ENCODE measurements around the gene ASB9.

Gene ASB9

DNA sequence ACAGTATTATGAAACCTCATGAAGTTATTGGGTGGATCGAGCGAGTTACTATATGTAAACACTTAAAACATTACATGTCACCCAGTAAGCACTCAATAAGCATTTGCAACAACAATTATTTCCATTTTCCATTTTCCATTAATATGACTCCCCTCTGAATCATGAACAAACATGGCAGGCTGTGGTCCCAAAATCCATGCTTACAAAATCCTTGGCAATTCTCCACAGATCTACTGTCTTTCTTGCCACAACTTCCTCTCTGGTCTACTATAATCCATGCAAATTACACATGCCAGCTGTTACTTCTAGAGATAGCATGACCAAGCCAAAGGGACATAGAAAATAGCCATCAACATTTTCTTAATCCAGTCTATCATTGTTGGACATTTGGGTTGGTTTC, 23.6 kb upstream of the ASB9 start:
- no peak overlapping the region for H3K4me3 ChIP-seq (ENCODE audit: low read length)
- H2AFZ ChIP-seq (ENCODE audit: low read length): no peak overlapping the region
- H3K4me1 ChIP-seq (ENCODE audit: low read length): no peaks in the 10 kb centered on the region
- no peak overlapping the region for H3K4me2 ChIP-seq (ENCODE audit: low read depth, low read length)
- H3K36me3 ChIP-seq (replicated peaks; ENCODE audit: insufficient read depth, low read length): no peaks in the 10 kb centered on the region
- no peaks in the 10 kb centered on the region for H3K9me3 ChIP-seq (replicated peaks; ENCODE audit: insufficient read depth, low read length)
- H3F3A ChIP-seq (ENCODE audit: insufficient read depth, low read length): no peaks in the 10 kb centered on the region
- H3K27me3 ChIP-seq (replicated peaks; ENCODE audit: insufficient read depth, low read length): no peaks in the 10 kb centered on the region
- no peaks in the 10 kb centered on the region for H3K9me2 ChIP-seq (replicated peaks; ENCODE audit: insufficient read depth, low read length)
- H3K27ac ChIP-seq (ENCODE audit: low read length): no peak overlapping the region
- H4K20me1 ChIP-seq (ENCODE audit: insufficient read depth, low read length): no peaks in the 10 kb centered on the region
- H3K79me2 ChIP-seq (ENCODE audit: low read length): no peaks in the 10 kb centered on the region
- no peak for DNase-seq
- H3K9ac ChIP-seq (ENCODE audit: low read length): no peak overlapping the region
- TF ChIP-seq CTCF (IDR thresholded peaks at IDR 0.05; ENCODE audit: low read length) (no peak), EZH2 (optimal IDR thresholded peaks at IDR 0.05; ENCODE audit: low read depth, low read length) (no peak), EZH2phosphoT487 (IDR thresholded peaks at IDR 0.05; ENCODE audit: low read length) (no peak)

DNA sequence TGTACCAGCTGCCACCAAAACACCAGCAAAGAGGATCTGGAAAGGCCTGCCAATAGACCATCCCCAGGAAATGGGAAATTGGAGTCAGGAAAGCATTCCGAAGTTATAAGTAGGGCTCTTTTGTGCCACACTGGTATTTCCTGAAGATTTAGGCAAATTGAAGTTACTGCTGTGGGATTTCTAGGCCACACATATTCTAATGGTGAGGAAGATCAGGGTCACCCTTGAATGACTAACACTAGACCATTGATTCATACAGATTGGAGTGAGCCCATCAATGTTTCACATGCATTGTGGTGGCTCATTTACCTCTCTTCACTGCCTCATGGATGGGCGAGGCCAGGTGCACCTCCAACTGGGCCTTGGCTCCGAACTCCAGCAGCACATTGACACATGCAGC, 23.0 kb upstream of the ASB9 start:
- H2AFZ ChIP-seq (ENCODE audit: low read length): no peak overlapping the region
- no peaks in the 10 kb centered on the region for H3F3A ChIP-seq (ENCODE audit: insufficient read depth, low read length)
- H3K9me2 ChIP-seq (replicated peaks; ENCODE audit: insufficient read depth, low read length): no peaks in the 10 kb centered on the region
- H3K27ac ChIP-seq (ENCODE audit: low read length): no peak overlapping the region
- H3K36me3 ChIP-seq (replicated peaks; ENCODE audit: insufficient read depth, low read length): no peaks in the 10 kb centered on the region
- no peaks in the 10 kb centered on the region for H3K79me2 ChIP-seq (ENCODE audit: low read length)
- H3K27me3 ChIP-seq (replicated peaks; ENCODE audit: insufficient read depth, low read length): no peaks in the 10 kb centered on the region
- H4K20me1 ChIP-seq (ENCODE audit: insufficient read depth, low read length): no peaks in the 10 kb centered on the region
- TF ChIP-seq EZH2 (optimal IDR thresholded peaks at IDR 0.05; ENCODE audit: low read depth, low read length) (no peak), CTCF (IDR thresholded peaks at IDR 0.05; ENCODE audit: low read length) (no peak), EZH2phosphoT487 (IDR thresholded peaks at IDR 0.05; ENCODE audit: low read length) (no peak)
- no peak overlapping the region for H3K4me2 ChIP-seq (ENCODE audit: low read depth, low read length)
- H3K4me3 ChIP-seq (ENCODE audit: low read length): no peak overlapping the region
- no peaks in the 10 kb centered on the region for H3K9me3 ChIP-seq (replicated peaks; ENCODE audit: insufficient read depth, low read length)
- no peaks in the 10 kb centered on the region for H3K4me1 ChIP-seq (ENCODE audit: low read length)
- DNase-seq: no peak
- H3K9ac ChIP-seq (ENCODE audit: low read length): no peak overlapping the region

DNA sequence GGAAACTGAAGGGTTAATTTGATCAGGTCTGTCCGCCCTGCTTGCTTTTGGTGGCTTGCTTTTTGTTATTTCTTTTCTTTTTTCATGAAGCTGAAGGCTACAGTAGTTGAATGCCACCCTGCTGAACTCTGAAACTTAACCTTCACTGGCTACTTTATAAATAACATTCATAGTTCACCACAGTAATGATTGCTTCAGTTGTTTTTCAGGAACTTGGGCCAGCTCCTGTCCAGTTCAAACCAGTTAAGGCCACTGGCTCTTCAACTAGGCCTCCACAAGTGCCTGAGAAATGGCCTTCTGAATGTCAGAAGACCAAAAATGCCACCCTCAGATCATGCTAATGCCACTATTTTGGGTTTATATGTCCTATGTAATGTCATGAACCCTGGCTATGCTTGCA, 7.7 kb upstream of the ASB9 start:
- H3K9ac ChIP-seq (ENCODE audit: low read length): no peak overlapping the region
- no peaks in the 10 kb centered on the region for H3K27me3 ChIP-seq (replicated peaks; ENCODE audit: insufficient read depth, low read length)
- no peaks in the 10 kb centered on the region for H3F3A ChIP-seq (ENCODE audit: insufficient read depth, low read length)

More for the DNA sequence above, 7.7 kb upstream of the ASB9 start:
- Histone ChIP-seq H3K79me2 (ENCODE audit: low read length) (no peaks in the 10 kb centered on the region), H3K9me3 (replicated peaks; ENCODE audit: insufficient read depth, low read length) (no peaks in the 10 kb centered on the region), H3K9me2 (replicated peaks; ENCODE audit: insufficient read depth, low read length) (no peaks in the 10 kb centered on the region), H4K20me1 (ENCODE audit: insufficient read depth, low read length) (no peaks in the 10 kb centered on the region), H3K27ac (ENCODE audit: low read length) (no peak overlapping the region), H3K4me2 (ENCODE audit: low read depth, low read length) (no peak overlapping the region), H2AFZ (ENCODE audit: low read length) (no peak overlapping the region), H3K4me3 (ENCODE audit: low read length) (no peak overlapping the region), H3K36me3 (replicated peaks; ENCODE audit: insufficient read depth, low read length) (no peaks in the 10 kb centered on the region), H3K4me1 (ENCODE audit: low read length) (no peaks in the 10 kb centered on the region)
- no peak for DNase-seq
- TF ChIP-seq CTCF (IDR thresholded peaks at IDR 0.05; ENCODE audit: low read length) (no peak), EZH2phosphoT487 (IDR thresholded peaks at IDR 0.05; ENCODE audit: low read length) (no peak), EZH2 (optimal IDR thresholded peaks at IDR 0.05; ENCODE audit: low read depth, low read length) (no peak)

Measured in MM.1S (cell line).